WERI-Rb-1 (cell line): ENCODE measurements around the gene ADCK2.

Source experiments
- DNase-seq: peaks from one replicate; pipeline ENCODE4 v3.0.0-alpha.2; 2020
- H3K27ac ChIP-seq: fragments of 250-450 bp; sonication (Bioruptor Pico); 2 replicates; pipeline ENCODE4 v1.5.1; 2020; ENCODE audit warnings: mild to moderate bottlenecking, moderate library complexity
- H3K27me3 ChIP-seq: fragments of 250-450 bp; sonication (Bioruptor Pico); 2 replicates; pipeline ENCODE4 v1.5.1; 2021; ENCODE audit warnings: mild to moderate bottlenecking, low read depth, moderate library complexity; ENCODE audit not compliant: insufficient read depth, severe bottlenecking
- H3K36me3 ChIP-seq: fragments of 250-450 bp; sonication (Bioruptor Pico); 2 replicates; pipeline ENCODE4 v1.5.1; 2020; ENCODE audit warnings: mild to moderate bottlenecking, moderate library complexity
- H3K4me3 ChIP-seq: 2 replicates; pipeline ENCODE4 v1.5.1; 2011; ENCODE audit warnings: low read depth, mild to moderate bottlenecking, control low read depth, low read length
- H3K9me3 ChIP-seq: fragments of 250-450 bp; sonication (Bioruptor Pico); 2 replicates; pipeline ENCODE4 v1.5.1; 2021; ENCODE audit warnings: mild to moderate bottlenecking, moderate library complexity; ENCODE audit not compliant: severe bottlenecking
- CTCF ChIP-seq: IDR thresholded peaks from 2 replicates; pipeline ENCODE4 v1.5.1; 2011; ENCODE audit warnings: low read depth, mild to moderate bottlenecking, control low read depth, inconsistent platforms, low read length

The ADCK2 gene

GRCh38 chr7:140678081-140678815 is 5.5 kb downstream of the ADCK2 start:
- TF ChIP-seq CTCF = no peak
- no peaks in the 10 kb centered on the region for H3K27me3 ChIP-seq
- DNase-seq = no peak
- H3K9me3 ChIP-seq = no peaks in the 10 kb centered on the region
- no peak overlapping the region for H3K27ac ChIP-seq
- no peak overlapping the region for H3K4me3 ChIP-seq
- H3K36me3 ChIP-seq = peaks cover 48% of the 10 kb centered on the region

- Histone ChIP-seq H3K27ac (no peak overlapping the region), H3K9me3 (no peaks in the 10 kb centered on the region), H3K36me3 (peaks cover 48% of the 10 kb centered on the region), H3K27me3 (no peaks in the 10 kb centered on the region), H3K4me3 (no peak overlapping the region)
- DNase-seq = no peak
- no peak for TF ChIP-seq CTCF
These were observed 6.0 kb downstream of the ADCK2 start for GRCh38 chr7:140678816-140679130.

GRCh38 chr7:140679186-140679585 is 6.4 kb downstream of the ADCK2 start:
- Histone ChIP-seq H3K27me3 (no peaks in the 10 kb centered on the region), H3K9me3 (no peaks in the 10 kb centered on the region), H3K27ac (no peak overlapping the region), H3K36me3 (peaks cover 49% of the 10 kb centered on the region), H3K4me3 (no peak overlapping the region)
- no peak for DNase-seq
- TF ChIP-seq CTCF = no peak

GRCh38 chr7:140680886-140681285 is 8.1 kb downstream of the ADCK2 start:
- Histone ChIP-seq H3K4me3 (no peak overlapping the region), H3K27ac (no peak overlapping the region), H3K36me3 (peaks cover 50% of the 10 kb centered on the region), H3K9me3 (no peaks in the 10 kb centered on the region), H3K27me3 (no peaks in the 10 kb centered on the region)
- no peak for TF ChIP-seq CTCF
- DNase-seq = no peak

GRCh38 chr7:140681766-140682165 is 9.0 kb downstream of the ADCK2 start:
- no peak for TF ChIP-seq CTCF
- Histone ChIP-seq H3K36me3 (peaks cover 44% of the 10 kb centered on the region), H3K27me3 (no peaks in the 10 kb centered on the region), H3K27ac (no peak overlapping the region), H3K4me3 (no peak overlapping the region), H3K9me3 (no peaks in the 10 kb centered on the region)
- no peak for DNase-seq

- Histone ChIP-seq H3K27me3 (no peaks in the 10 kb centered on the region), H3K36me3 (peaks cover 47% of the 10 kb centered on the region), H3K9me3 (no peaks in the 10 kb centered on the region), H3K27ac (peak overlapping the region; percentile 40), H3K4me3 (no peak overlapping the region)
- no peak for TF ChIP-seq CTCF
- DNase-seq = no peak
These were observed 10.9 kb downstream of the ADCK2 start for GRCh38 chr7:140683657-140684056.
